GM10266 (cell line): ENCODE data around the gene GDA.

Experiments used
- DNase-seq: peaks from one replicate; pipeline ENCODE4 v3.0.0; 2012; ENCODE audit errors: extremely low spot score
- TF ChIP-seq, protein P1 (sequence below): IDR thresholded peaks from 2 replicates; pipeline ENCODE4 v1.5.1; 2012; ENCODE audit warnings: mild to moderate bottlenecking, low read depth; ENCODE audit not compliant: control insufficient read depth, insufficient read depth; ENCODE audit errors: missing control alignments

Gene GDA

DNA sequence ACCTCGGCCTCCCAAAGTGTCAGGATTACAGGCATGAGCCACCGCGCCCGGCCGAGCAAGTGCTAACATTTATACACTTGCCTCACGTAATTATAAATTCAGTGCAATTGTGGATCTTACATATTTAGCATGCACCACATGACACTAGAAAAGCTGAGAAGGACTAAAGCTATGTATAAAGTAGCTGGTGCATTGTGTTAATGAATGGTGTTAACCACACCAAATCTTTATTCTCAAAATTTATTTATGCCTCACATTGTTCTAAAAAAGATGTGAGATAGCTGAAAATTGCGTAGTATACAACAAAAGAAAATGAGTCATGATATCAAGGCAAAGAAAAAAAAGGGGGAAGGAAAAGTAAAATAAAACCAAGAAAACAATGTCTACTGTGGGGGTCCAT is 54.8 kb downstream of the GDA start:
- TF ChIP-seq, protein P1, sequence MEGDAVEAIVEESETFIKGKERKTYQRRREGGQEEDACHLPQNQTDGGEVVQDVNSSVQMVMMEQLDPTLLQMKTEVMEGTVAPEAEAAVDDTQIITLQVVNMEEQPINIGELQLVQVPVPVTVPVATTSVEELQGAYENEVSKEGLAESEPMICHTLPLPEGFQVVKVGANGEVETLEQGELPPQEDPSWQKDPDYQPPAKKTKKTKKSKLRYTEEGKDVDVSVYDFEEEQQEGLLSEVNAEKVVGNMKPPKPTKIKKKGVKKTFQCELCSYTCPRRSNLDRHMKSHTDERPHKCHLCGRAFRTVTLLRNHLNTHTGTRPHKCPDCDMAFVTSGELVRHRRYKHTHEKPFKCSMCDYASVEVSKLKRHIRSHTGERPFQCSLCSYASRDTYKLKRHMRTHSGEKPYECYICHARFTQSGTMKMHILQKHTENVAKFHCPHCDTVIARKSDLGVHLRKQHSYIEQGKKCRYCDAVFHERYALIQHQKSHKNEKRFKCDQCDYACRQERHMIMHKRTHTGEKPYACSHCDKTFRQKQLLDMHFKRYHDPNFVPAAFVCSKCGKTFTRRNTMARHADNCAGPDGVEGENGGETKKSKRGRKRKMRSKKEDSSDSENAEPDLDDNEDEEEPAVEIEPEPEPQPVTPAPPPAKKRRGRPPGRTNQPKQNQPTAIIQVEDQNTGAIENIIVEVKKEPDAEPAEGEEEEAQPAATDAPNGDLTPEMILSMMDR: no peak
- no peak for DNase-seq

DNA sequence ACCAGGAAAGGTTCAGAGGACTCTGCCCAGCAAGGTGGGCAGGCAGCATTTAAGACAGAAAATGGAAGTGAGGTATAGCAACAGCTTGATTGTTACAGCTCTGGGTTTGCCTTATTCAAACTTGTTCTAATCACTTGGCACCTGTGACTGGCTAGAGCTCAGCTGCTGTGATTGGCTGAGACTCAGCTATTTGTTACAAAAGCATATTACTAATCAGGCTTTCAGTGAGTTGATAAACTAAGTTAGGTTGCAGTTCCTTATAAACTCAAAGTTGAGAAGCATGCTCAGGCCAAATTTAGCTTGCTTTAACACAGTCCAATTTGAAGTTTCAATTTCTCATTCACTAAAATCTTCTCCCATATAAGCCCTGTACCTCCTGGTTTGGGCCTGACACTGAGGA is 56.3 kb downstream of the GDA start:
- DNase-seq: no peak
- TF ChIP-seq, protein P1: no peak

DNA sequence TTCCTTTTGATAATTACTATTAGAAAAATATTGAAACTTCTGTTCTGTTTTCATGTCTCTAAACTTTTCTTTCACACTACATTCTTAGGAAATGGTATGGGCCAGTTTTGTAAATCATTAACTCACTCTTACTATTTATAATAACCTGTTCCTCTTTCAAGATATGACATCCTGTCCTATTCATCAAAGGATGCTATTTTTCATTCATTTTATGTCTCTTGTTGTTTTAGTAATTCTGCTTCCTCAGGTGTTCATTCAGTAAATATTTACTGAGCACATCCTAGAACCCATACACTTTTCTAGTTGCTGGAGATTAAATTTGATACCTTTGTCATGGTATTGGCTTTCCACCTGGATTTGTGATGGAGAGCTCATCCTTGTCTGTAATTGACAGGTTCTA is 58.0 kb downstream of the GDA start:
- TF ChIP-seq, protein P1: no peak
- DNase-seq: no peak

DNA sequence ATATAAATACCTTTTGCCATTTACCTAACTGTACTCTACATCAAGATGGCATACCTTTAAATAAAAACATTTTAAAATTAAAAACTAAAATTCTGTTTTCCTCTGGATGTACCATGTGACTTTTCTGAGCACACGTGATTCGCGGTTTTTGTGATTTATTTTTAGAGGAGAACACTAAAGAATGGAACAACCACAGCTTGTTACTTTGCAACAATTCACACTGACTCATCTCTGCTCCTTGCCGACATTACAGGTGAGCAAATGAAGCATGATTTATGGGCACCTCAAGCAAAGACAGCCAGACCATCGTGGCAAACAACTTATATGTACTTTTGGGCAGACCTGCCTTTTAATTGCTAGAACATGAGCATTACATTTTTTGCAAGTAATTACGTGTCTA is 61.3 kb downstream of the GDA start:
- DNase-seq: no peak
- TF ChIP-seq, protein P1: no peak

DNA sequence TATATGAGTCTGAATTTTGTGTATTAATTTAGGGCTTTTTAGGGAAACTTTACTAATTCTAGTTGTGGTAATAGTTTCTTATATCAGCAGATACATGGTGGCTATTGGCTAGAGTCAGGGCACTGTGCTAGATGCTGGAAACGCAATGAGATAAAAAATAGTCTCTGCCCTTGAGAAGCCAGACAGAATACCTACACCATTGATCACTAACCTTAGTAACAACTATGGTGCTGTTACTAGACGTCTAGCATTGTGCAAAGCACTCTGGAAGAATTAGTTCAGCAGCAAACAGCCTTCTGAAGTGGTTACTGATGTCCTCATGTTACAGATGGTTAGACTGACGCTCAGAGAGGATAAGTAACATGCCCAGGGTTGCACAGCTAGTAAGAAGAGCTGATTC is 61.8 kb downstream of the GDA start:
- TF ChIP-seq, protein P1: no peak
- DNase-seq: no peak

DNA sequence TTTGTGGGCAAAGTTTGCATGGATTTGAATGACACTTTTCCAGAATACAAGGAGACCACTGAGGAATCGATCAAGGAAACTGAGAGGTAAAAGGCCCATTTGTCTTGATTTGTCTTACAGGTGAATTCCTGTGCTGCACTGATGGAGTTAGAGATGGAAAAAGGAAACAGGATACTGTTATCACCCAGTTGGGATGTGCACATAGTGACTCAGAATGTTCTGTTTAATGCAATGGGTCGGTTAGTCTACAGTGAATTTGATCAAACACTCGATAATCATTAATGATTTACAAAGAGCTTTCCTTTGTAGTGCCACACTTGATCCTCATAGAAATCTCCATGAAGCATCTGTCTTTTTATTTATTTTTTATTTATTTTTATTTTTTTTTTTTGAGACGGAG is 64.7 kb downstream of the GDA start:
- no peak for DNase-seq
- TF ChIP-seq, protein P1: no peak

DNA sequence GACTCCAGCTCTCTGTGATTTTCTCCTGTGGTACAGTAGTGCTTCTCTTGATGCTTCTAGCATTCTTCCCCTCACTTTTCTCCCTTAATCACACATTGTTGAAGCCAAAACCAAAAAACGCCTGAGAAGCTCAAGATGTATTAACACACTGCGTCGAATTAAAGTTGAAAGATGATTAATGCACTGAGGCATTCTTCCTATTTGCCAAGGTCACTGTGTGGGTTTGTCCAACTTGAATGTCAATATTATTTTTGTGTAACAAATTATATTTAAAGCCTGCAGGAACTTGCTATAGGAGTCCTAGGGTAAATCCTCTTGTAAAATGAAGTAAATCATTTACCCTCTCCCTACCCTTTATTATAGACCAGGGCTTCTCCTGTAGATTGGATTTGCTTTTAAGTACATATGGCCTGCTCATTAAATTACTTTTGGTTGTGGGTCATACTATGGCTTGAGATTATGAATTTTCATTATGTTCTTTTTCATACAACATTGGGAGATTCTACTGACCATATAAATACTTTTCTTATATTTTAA is 68.1 kb downstream of the GDA start:
- TF ChIP-seq, protein P1: no peak
- DNase-seq: no peak
